ENCODE data around the gene FYN.

The FYN gene

DNA sequence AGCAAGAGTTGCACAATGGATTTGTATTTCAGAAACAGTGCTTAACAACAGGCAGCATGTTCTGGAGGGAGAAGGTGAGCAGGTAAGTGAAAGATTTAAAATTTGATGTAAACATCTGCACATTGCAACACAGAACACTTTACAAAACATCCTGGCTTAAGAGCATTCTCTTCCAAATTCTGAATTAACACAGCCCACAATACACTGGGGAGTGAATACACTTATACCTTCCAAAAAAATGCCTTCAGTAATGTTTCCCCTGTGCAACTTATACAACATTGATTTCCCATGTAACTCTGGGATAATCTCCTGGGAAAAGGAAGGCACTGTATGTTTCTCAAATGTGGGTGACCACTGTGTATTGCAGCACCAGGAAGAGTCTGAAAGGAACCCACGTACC is 127.6 kb downstream of the FYN start:
- DNase-seq, result no peak

DNA sequence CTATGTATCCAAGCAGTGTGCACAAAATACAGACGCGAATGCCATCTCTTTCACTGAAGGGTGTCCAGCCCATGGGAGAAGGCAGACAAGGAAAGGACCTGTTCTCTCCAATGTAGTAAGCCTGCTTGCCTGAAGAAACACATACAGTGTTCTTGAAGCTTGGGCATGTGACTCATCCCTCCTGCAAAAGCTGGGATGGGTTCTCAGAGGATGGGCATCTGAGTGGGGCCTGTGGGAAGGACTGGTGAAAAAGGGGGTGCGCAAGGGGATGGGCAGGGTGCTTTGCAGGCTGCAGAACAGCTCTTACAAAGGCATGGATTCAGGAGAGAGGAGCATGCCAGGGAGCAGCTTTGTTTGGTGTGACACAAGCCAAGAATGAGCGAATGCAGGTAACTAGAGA is 128.1 kb downstream of the FYN start:
- DNase-seq, result no peak

GRCh38 chr6:111743862-111744692 is 129.2 kb downstream of the FYN start:
- DNase-seq, result no peak

- DNase-seq, result no peak
Measured at GRCh38 chr6:111743360-111743759, 129.9 kb downstream of the FYN start.

- no peak for DNase-seq
Measured at GRCh38 chr6:111741177-111741952, 131.9 kb downstream of the FYN start.

DNA sequence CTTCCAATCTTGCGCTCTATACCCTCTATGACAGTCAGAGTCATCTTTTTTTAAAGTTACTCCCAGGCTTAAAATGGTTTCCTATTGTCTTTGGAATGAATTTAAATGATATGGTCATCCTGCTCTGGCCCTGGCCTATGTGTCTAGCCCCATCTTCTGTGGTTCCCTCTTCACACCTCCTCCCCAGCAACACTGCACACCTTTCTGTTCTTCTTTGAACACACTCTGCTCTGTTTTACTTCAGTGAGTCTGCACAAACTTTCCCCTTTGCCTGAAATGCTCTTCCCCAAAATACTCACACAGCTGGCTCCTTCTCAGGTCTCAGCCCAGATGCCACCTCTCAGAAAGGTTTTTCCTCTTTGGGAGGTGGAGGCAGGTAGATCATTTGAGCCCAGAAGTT is 132.7 kb downstream of the FYN start:
- no peak for DNase-seq

DNA sequence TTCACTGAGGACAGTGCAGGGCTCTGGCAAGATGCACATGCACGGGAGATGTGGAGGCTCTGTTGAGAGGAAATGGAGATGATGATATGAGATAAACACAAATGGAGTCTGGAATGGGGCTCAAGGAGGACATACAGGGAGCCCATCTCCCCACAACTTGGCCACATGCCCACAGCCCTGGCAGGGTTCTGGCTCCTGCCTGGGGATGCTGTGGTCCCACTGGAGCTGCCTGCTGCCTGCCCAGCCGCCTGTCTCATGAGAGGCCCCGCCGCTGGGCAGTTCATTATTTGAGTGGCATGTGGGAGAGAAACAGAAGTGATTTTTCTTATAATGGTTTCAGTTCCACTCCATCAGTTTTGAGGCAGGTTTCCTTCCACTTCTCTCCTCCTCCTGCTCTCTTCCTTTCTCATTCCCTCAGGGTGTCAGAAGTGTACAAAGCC is 134.0 kb downstream of the FYN start:
- no peak for DNase-seq

GRCh38 chr6:111738631-111739030 is 134.6 kb downstream of the FYN start:
- DNase-seq, result no peak

DNA sequence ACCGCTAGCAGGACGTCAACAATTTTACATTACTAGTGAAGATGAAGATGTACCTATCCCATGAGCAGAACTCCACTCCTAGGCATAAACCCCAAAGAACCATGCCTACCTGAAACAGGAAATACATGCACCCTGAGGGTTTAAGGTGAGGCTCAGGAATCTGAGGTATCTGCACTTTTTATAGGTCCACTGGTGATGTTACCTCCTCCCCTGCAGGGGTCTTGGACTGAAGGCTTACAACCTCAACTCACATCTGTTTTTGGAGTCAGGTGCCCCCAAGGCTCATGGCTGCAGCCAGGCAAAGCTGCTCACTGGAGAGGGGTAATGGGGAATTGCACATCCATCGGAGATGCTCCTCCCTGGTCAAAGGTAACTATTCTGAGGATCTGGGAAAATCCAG is 135.1 kb downstream of the FYN start:
- no peak for DNase-seq

- peak; percentile 57 for DNase-seq
Measured at GRCh38 chr6:111737065-111737521, 136.2 kb downstream of the FYN start.

DNA sequence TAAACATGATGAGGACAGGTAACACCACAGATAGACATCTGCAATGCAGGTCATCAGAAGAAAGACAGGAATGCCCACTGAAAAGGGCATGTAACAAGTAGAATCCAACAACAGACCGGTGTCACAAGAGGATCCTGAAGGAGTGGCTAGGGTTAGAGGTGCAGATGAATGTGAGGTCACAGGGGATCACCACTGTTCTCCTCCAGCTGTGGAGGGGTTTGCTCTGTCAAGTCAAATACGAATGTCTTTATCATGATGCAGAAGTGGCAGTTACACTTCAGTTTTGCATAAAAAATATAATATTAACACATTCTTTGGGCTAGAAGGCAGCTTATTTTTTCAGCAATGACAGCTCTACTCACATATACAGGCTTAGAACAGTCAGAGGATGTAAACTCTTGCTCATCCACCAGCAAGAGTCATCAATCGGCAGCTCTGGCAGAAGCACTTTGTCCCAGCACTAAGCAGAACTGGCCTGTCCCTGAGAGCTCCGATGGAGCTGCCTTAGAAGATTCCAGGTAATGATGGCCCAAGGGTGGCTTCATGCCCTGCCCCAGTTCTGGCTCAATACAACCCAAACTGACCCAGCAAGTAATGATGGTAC is 137.1 kb downstream of the FYN start:
- no peak for DNase-seq

DNA sequence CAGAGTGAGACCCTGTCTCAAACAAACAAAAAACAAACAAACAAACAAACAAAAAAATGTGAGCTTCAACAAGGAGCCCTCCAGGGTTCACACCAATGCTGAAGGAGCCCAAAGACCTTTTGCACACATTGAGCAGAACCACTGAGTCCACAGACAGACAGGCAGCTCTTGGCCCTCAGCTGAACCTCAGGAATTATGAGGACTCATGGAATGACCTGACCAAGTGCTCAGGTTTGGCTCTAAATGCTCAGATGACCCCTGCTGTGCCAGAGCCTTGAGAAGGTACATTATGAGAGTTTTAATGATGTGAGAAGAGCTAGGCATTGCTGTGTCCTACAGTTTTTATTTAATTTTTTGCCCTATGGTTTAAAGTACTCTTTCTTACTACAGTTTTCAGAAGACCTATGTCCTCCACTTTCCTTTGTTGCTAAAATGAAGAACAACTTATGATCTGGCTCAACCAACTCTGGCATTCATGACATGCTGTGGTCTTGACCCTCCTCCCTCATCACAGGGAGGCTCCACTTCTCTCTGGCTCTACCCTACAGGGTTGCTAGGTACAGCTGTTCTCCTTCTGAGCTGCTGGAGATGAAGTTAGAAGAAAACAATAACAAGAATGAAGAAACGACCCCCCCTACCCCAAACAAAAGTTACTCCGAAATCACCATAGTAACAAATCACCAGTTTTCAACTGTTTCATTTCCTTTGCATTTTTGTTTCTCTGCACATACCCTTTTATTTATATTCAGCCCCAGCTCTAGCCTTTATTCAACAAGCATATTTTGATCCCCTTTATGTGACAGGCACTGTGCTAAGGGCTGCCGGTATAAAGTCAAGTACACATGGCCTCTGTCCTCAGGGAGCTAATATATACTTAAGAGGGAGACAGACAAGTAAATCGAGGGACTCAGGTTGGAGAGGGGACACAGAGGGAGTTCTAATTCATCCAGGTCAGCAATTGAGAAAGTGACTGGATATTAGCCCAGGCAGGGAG is 138.9 kb downstream of the FYN start:
- DNase-seq, result no peak

DNA sequence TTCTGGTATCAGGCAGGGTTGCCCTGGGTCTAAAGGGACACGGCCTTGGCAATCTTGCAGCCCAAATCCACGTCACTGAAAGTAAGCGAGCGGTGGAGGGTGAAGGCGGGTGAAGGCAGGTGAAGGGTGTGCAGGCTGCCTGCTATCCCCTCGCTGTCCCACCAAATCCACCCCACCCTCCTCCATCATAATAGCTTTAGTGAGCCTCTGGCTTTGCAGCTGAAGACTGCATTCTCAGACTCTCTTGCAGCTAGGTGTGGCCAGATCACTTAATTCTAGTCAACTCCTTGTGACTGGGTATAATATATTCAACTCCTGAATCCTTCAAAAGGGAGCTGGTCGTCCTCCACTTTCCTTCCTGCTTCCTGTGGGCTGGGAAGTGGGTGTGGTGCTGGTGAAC is 140.9 kb downstream of the FYN start:
- DNase-seq, result no peak

DNA sequence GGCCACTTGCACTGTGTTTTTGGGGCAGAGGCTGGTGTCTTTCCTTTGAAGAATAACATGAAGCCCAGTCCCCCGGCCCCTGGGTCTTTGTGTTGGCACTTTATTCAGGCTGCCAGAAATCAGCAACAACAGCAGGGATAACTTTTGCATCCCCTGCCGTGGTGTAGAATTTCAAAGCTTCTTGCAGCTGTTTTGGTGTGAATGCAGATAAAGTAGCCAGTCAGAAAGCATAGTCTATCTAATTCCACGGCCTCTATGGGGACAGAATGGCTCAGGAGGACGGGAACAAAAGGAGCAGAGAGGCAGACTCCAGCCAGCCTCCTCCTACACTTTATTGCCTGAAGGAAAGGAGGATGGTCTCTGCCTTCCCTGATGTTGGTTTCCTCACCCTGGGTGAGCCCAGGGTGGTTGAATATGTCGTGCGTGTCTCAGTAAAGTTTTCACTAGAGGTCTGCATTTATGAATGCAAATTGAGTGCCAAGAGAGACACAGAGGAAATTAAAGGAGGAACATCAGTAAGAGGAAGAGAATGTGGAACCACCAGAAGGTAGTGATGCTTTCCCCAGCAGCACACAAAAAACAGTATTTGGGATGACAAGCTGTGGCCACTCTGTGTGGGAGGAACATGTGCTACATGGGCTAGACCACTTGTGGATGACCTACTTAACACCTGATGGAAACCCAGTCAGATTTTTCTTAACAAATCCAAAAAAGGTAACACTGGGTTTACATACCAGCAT is 141.6 kb downstream of the FYN start:
- DNase-seq, result no peak

GRCh38 chr6:111730864-111731263 is 142.4 kb downstream of the FYN start:
- no peak for DNase-seq

GRCh38 chr6:111727802-111728201 is 145.4 kb downstream of the FYN start:
- no peak for DNase-seq

DNA sequence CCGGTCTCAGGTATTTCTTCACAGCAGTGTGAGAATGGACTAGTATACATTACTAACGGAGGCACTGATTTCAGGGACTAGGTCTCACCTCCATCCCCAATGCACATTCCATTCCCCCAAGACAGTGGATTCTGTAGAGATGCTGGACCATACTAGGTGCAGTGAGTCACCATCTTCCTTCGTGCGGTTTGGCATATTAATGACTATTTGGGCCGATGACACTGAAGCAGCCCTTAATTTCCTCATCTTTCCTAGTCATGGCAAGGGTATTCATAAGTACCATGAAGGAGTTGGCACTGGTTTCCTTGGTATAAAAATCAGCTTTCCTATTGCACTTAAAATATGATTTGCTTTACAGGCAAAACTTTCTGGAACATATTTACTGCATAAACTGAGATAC is 146.2 kb downstream of the FYN start:
- no peak for DNase-seq

GRCh38 chr6:111725446-111726112 is 147.7 kb downstream of the FYN start:
- DNase-seq, result no peak

DNA sequence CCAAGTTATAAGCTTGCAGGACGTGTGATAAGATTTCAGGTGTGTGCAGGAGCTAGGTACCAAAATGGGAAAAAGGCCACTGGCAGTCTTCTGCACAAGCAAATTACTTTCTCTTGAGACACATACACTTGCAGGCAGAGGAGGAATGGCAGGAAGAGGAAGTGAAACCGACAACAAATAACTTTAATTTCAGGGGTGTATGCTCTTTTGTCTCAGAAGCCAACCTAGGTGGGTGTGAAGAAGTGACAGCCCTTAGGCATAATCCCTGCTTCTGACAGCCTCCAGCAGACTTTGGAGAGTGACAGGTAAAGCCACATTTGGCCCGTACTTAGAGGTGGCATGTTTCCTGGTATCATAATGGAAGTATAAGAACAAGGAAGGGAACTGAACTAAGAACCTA is 148.7 kb downstream of the FYN start:
- no peak for DNase-seq

GRCh38 chr6:111724039-111724438 is 149.2 kb downstream of the FYN start:
- DNase-seq, result no peak

DNA sequence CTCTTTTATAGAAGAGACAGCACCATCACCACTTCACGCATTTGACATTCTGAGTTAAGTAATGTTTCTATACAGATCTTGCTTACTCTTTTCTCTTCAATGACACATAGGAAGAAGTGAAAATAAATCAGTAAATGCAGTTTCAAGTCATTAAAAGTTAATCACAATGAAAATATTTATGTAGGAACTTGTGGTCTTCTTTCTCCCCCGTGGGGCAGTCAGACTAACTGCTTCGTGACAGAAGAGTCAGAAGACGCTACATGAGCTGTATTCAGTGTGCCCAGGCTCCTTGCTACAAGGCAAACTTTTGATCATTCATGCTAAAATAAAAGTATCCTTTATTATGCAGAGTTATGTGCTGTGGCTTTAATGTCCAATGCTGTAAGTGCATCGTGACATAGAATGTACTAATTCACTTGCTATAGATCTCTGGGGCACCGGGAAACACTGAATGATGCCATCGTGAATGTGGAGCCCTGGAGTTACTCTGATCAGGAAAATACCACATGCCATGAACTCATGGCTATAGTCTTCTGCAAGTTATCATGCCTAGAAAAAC is 149.8 kb downstream of the FYN start:
- DNase-seq, result no peak

All from activated naive CD4-positive, alpha-beta T cell treated with Interleukin-2 at 50 U/mL for 16 hours (primary cell).